SJSA1 (cell line): Measurements from ENCODE around the gene CDKL5. TPM values are rescaled to one million over a fixed set of nuclear protein-coding genes. Genes with fewer than 3 reads are reported as not detected.

Experiments
- DNase-seq, 2 experiments: peaks; one replicate each; pipeline ENCODE4 v3.0.0-alpha.2; 2015 to 2020; ENCODE audit warnings: low spot score in 2 of 2, low read depth in 1 of 2
- H3K27ac ChIP-seq: fragments of 250-450 bp; sonication (Bioruptor Pico); 2 replicates; pipeline ENCODE4 v1.5.1; 2020; ENCODE audit warnings: mild to moderate bottlenecking, moderate library complexity
- H3K27me3 ChIP-seq: fragments of 250-450 bp; sonication (Bioruptor Pico); replicated peaks from 2 replicates; pipeline ENCODE4 v1.5.1; 2020; ENCODE audit warnings: mild to moderate bottlenecking, moderate library complexity
- H3K36me3 ChIP-seq: fragments of 250-450 bp; sonication (Bioruptor Pico); 2 replicates; pipeline ENCODE4 v1.5.1; 2020; ENCODE audit warnings: mild to moderate bottlenecking
- H3K4me1 ChIP-seq: fragments of 250-450 bp; sonication (Bioruptor Pico); replicated peaks from 2 replicates; pipeline ENCODE4 v1.6.1; 2021; ENCODE audit warnings: mild to moderate bottlenecking
- H3K4me3 ChIP-seq: fragments of 250-450 bp; sonication (Bioruptor Pico); 2 replicates; pipeline ENCODE4 v1.5.1; 2020; ENCODE audit warnings: mild to moderate bottlenecking
- H3K9me3 ChIP-seq: fragments of 250-450 bp; sonication (Bioruptor Pico); replicated peaks from 2 replicates; pipeline ENCODE4 v1.5.1; 2020; ENCODE audit warnings: mild to moderate bottlenecking
- total RNA-seq: library from RNA; depleted of rRNA; stranded (reverse); fragments of >200 nt; shearing (Covaris generic); gene quantifications from 2 replicates; pipeline ENCODE4 v1.2.3, GENCODE V29; 2014

Gene CDKL5
- total RNA-seq, 1 experiment from 2014 or later, result 5.1 TPM

DNA sequence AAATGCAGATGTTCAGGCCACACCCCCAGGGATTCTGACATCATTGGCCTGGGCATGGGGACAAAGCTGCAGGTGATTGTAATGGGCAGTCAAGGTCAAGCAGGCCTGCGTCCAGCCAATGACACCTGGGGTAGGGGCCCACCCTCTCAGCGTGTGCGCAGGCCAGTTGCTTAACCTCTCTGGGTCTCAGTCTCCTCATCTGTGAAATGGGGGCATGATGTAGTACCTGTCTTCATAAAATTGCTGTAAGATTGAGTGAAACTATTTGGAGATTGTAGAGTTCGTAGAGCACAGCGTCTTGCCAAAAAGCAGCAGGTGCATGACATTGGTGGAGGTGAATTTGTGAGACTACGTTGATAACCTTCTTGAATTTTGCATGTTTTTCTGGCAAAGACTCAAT, 225.3 kb downstream of the CDKL5 start:
- no peak overlapping the region for H3K27ac ChIP-seq

DNA sequence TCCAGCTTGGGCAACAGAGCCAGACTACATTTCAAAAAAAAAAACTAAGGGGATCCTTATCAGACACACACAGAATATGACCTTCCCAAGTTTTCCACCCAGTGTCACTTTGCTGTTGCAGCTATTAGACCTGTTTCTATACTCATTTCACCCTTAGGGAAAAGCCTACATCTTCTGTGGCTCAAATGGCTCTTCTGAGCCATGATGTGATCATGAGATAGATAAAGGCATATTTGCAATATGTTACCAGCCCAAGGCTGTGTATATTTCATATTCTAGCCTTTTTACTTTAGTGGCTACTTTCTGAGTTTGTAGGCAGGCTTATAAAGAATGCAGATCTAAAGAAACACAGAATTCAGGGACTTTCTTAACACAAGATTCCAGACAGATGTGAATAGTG, 227.2 kb downstream of the CDKL5 start:
- Histone ChIP-seq H3K9me3 (no peaks in the 10 kb centered on the region), H3K4me3 (no peak overlapping the region), H3K4me1 (no peaks in the 10 kb centered on the region), H3K36me3 (no peaks in the 10 kb centered on the region), H3K27ac (no peak overlapping the region), H3K27me3 (no peaks in the 10 kb centered on the region)
- DNase-seq, result no peak

More for the DNA sequence above, 225.3 kb downstream of the CDKL5 start:
- Histone ChIP-seq H3K9me3 (no peaks in the 10 kb centered on the region), H3K4me3 (no peak overlapping the region), H3K4me1 (no peaks in the 10 kb centered on the region), H3K36me3 (no peaks in the 10 kb centered on the region), H3K27me3 (no peaks in the 10 kb centered on the region)
- DNase-seq, result no peak

DNA sequence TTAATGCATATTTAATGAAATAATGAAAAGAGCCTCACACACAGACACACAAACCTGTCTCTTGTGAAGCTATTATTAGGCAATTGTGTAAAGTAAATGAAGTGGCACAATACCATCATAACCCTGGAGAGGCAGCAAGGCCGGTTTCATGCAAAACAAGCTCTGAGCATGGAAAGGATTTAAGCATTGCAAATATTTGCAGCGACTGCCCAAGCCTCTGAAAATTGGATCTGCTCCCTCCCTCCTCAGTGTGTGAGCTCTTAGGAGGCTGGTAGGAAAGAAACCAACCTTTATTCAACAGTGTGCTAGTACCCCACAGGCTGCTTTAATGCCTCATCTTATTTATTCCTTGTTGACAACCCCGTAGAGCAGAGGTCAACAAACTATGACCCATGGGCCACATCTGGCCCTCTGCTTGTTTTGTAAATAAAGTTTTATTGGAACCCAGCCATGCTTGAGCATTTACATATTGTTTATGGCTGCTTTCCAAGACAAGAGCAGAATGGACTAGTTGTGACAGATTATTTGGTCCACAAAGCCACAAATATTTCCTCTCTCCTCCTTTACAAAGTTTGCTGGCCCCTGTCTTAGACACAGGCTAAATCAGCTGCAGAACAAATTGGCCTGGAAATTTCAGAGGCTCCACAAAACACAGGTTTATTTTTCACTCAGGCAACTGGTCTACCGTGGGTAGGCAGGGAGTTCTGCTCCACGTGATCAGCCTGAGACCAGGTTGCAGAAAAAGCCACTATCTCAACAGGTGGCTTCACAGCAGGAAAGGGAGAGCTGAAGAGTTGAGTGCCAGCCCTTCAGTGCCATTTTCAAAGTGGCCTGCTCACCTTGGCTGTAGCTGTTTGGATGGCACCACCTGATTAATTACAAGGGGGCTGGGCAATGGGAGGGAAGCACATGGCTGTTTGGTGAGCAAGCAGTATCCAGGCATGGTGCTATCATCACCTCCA, 229.7 kb downstream of the CDKL5 start:
- Histone ChIP-seq H3K36me3 (no peaks in the 10 kb centered on the region), H3K4me3 (no peak overlapping the region), H3K4me1 (no peaks in the 10 kb centered on the region), H3K27me3 (no peaks in the 10 kb centered on the region), H3K9me3 (no peaks in the 10 kb centered on the region), H3K27ac (no peak overlapping the region)
- no peak for DNase-seq

DNA sequence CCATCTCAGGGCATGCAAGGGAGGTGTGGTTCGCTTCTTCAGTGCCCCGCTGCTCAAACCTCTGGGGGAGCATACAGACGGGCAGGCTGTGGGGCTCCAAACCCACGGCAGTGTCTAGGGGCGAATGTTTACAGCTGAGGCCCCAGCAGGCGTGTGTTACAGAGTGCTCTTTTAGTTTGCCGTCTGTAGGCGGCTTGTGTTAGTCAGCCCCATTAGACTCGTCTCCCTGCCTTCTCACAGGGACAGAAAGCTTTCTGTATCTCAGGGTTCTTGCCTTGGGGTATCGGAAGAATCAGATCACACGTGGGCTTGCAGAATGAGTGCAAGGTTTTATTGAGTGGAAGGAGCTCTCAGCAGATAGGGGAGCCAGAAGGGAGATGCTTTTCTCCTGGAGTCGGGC, 235.9 kb downstream of the CDKL5 start:
- Histone ChIP-seq H3K36me3 (no peaks in the 10 kb centered on the region), H3K9me3 (no peaks in the 10 kb centered on the region), H3K27me3 (no peaks in the 10 kb centered on the region), H3K4me3 (no peak overlapping the region), H3K4me1 (no peaks in the 10 kb centered on the region), H3K27ac (no peak overlapping the region)
- no peak for DNase-seq

DNA sequence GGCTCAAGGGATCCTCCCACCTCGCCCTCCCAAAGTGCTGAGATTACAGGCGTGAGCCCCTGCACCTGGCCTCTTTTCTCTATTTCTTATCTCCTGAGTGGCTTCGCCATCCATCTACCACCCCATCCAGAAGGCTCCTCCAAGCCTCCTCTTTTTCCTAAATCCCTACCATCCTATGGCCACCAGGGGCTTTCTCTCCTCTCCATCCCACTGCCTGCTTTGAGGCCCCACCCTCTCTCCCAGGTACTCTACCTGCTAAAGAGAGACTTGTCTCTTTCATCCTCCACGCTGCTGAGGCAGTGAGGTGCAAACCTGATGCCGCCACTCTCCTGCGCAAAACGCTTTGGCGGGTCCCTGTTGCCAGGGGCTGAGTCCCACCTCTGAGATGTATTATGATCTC, 239.5 kb downstream of the CDKL5 start:
- Histone ChIP-seq H3K36me3 (no peaks in the 10 kb centered on the region), H3K4me1 (no peaks in the 10 kb centered on the region), H3K4me3 (no peak overlapping the region), H3K27ac (no peak overlapping the region), H3K27me3 (no peaks in the 10 kb centered on the region), H3K9me3 (no peaks in the 10 kb centered on the region)
- no peak for DNase-seq

DNA sequence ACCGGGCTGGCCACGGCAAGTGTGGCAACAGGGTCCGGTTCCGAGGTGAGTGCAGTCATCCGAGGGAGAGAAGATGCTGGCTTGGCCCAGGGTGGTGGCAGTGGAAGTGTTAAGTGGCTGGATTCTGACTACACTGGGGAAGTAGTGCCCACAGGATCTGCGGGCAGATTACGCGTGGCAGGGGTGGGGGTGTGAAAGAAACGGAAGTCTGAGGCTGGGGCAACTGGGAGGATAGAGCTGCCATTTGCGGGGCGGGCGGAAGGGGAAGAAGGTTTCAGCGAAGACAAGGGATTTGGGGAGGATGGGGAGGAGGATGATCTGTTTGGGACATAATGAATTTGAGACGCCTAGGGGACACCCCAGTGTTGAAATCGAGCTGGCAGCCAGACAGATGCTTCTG, 241.2 kb downstream of the CDKL5 start:
- no peak for DNase-seq
- Histone ChIP-seq H3K27me3 (no peaks in the 10 kb centered on the region), H3K27ac (no peak overlapping the region), H3K9me3 (no peaks in the 10 kb centered on the region), H3K36me3 (no peaks in the 10 kb centered on the region), H3K4me1 (no peaks in the 10 kb centered on the region), H3K4me3 (no peak overlapping the region)

DNA sequence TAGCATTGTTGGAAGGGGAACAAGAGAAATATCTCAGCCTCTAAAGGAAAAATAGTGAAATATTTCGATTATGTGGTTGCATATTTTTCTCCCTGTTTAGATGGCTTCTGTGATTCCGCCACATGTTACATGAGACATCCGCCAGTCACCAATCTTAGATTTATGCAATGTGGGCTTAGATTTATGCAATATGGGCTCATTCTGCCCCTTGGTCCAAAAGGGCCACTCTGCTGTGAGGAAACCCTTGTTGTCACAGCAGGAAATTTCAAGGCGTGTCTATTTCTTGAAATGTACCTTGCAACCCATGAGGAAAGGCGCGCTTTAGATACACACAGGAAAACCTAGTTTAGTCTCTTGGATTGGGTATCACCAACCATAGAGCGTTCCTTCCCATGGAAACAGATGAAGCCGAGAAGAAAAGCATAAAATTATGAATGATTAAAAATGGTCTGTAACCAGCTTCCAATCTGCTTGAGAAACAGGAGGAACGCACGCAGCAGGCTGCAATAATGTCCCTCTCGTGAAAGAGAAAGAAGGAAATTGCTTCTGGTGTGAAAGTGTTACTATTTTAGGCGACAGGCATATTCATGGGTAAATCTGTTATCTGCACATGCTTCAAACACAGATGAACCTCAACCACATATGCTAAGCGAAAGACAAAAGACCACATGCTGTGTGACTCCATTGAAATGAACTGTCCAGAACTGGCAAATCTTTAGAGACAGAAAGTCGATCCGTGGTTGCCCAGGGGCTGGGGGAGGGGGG, 242.8 kb downstream of the CDKL5 start:
- Histone ChIP-seq H3K36me3 (no peaks in the 10 kb centered on the region), H3K27me3 (no peaks in the 10 kb centered on the region), H3K27ac (no peak overlapping the region), H3K9me3 (no peaks in the 10 kb centered on the region), H3K4me1 (no peaks in the 10 kb centered on the region), H3K4me3 (no peak overlapping the region)
- DNase-seq, result no peak

DNA sequence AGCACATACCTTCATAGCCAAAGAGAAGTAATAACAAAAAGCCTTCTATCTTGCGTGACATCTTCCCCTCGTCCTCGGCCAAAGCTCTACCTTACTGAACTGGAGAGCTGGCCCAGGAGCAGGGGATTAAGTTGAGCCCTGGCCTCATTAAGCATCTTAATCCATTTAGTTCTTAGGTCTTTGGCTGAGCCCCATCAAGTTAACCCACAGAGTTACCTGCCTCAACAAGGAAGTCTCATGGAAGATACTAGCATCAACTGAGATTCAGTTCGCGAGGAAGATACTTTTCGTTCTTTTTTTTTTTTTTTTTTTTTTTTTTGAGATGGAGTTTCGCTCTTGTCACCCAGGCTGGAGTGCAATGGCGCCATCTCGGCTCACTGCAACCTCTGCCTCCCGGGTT, 246.6 kb downstream of the CDKL5 start, which contains the start of gene RS1:
Gene RS1 (minus strand): TSS at position 101 of the 400 bp plus-strand sequence. CDS start 40 bp downstream, at position 61.
- no peak within 1 kb of the TSS for H3K4me3 ChIP-seq
- H3K27ac ChIP-seq, result no peak within 1 kb of the TSS
- H3K27me3 ChIP-seq, result no peaks in the 10 kb centered on the region
- H3K4me1 ChIP-seq, result peaks cover 4% of the 10 kb centered on the region
- DNase-seq, result no peak
- H3K9me3 ChIP-seq, result no peaks in the 10 kb centered on the region
- no peaks in the 10 kb centered on the region for H3K36me3 ChIP-seq

DNA sequence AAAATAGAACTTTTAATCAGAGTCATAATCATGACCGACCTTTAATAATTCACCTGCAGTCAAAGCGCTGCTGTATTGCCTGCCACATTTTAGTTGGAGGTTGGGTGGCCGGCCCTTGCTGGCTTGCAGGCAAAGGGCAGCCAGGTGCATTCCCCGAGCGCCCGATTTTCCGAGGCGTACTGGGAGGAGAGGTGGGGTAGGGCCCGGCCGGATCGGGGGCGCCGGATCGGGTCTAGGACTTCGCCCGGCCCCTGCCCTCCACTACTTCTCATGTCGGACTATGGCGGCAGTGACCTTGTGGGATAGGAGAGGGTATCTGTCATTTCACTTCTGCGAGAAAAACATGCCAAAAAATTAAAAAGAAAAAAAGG, 249.0 kb downstream of the CDKL5 start:
- peak overlapping the region; percentile 82 for H3K4me3 ChIP-seq
- H3K9me3 ChIP-seq, result no peaks in the 10 kb centered on the region
- H3K27ac ChIP-seq, result no peak overlapping the region
- H3K27me3 ChIP-seq, result no peaks in the 10 kb centered on the region
- H3K36me3 ChIP-seq, result no peaks in the 10 kb centered on the region
- DNase-seq, result no peak
- H3K4me1 ChIP-seq, result peaks cover 4% of the 10 kb centered on the region

DNA sequence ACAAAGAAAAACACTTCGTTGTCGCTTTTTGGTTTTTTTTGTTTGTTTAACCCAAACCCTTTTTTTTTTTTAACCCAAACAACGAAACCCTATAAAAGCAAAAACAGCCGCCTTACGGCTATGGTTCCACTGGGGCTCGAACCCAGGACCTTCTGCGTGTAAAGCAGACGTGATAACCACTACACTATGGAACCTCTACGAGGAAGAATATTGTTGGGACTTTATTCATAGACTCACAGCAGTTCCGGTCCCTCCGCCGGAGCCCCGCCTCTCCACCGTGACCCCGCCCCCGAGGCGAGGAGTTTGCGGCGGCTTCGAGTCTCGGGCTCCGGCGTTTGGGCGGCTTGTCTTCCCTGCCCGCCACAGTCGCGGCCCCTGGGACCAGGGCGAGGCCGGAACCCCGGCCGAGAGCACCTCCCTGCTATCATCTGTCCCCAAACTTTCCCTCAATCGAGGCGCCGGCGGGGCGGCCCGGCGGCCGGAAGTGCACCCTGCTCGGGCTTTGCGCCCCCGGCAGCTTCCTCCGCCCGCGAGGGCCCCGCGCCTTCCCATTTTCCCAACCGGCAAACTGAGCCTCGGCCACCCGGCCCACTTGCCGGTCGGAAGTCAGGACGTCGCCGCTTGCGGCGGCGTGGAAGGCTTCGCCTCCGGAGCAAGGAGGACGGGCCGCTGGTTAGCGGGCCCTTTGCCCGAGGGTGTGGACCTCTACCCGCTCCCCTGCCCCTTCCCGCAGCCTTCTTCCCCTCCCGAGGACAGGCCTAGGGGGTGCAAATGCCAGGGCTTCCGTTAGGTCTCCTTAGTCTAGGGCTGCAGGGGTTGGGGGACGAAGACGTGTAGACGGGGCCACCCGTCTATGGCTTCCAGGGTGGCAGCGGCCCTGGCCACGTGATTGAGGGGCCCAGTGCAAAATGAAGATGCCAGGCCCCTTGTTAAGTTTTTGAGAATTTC, 249.7 kb downstream of the CDKL5 start:
- Histone ChIP-seq H3K27ac (peak overlapping the region; percentile 87), H3K36me3 (no peaks in the 10 kb centered on the region), H3K4me1 (peaks cover 4% of the 10 kb centered on the region), H3K27me3 (no peaks in the 10 kb centered on the region), H3K4me3 (peak overlapping the region; percentile 82), H3K9me3 (no peaks in the 10 kb centered on the region)
- DNase-seq, result peak; percentile 57 to 86

DNA sequence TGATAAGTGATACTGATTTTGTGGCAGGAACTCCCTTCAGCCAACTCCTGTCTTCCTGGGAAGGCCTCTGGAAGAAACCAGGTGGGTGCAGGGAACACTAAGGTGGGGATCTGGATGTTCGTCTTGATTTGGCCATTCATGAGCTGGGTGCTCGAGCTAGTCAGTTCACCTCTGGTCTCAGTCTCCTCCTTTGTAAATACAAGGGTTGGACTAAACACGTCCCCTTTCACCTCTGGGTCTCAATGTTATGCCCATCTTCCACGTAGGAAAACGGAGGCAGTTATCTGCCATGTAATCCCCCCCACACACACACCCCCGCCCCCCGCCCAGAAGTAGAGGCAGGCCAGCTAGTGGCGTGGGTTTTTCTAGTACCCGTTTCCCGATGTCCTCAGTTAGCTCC, 250.6 kb downstream of the CDKL5 start:
- Histone ChIP-seq H3K36me3 (no peaks in the 10 kb centered on the region), H3K4me1 (peaks cover 4% of the 10 kb centered on the region), H3K27me3 (no peaks in the 10 kb centered on the region), H3K9me3 (no peaks in the 10 kb centered on the region), H3K4me3 (no peak overlapping the region), H3K27ac (no peak overlapping the region)
- DNase-seq, result no peak

DNA sequence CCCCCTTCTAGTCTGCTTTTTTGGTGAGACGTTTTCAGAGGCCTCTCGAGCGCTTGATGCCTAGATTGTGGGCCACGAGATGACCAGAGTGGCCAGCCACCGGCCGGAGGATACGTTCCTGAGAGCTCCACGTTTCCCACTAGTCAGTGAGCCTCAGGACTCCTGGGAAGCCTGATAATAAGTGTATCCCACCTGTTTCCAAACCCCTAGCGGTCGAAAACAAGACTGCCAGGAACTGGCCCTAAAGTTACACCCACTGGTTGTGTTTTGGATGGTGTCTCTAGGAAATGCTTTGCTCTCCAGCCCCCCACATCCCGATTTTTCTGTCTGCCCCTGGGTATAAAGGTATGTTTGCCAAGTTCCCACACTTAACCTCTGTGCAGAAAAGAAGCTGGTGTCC, 251.1 kb downstream of the CDKL5 start:
- no peaks in the 10 kb centered on the region for H3K27me3 ChIP-seq
- no peak overlapping the region for H3K4me3 ChIP-seq
- DNase-seq, result no peak
- H3K9me3 ChIP-seq, result no peaks in the 10 kb centered on the region
- no peaks in the 10 kb centered on the region for H3K36me3 ChIP-seq
- peaks cover 4% of the 10 kb centered on the region for H3K4me1 ChIP-seq
- no peak overlapping the region for H3K27ac ChIP-seq

DNA sequence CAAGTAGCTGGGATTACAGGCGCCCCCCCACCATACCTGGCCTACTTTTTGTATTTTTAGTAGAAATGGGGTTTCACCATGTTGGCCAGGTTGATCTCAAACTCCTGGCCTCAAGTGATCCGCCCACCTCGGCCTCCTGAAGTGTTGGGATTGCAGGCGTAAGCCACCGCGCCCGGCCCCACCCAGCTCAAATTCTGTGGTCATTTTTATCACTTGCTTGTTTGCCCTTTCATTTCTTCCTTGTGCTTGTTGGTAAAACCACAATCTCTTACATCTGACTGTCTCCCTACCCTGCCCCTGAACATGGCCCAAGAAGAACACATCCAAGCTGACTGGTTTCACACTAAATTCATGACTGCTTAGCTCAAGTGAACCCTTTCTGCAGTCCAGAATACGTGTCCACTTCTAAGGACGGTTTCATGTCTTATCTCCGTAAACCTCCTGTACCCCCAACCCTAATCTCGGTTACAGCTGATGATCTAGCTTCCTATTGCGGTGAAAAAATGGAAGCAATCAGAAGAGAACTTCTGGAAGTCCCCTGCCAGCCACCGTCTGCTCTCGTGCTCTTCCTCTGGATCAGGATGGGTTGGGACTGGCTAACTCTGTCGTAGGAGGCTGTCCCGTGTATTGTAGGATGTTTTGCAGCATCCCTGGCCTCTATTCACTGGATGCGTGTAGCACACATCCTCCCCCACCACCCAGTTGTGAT, 251.9 kb downstream of the CDKL5 start:
- Histone ChIP-seq H3K27me3 (no peaks in the 10 kb centered on the region), H3K36me3 (no peaks in the 10 kb centered on the region), H3K9me3 (no peaks in the 10 kb centered on the region), H3K27ac (no peak overlapping the region), H3K4me1 (peaks cover 4% of the 10 kb centered on the region), H3K4me3 (no peak overlapping the region)
- DNase-seq, result no peak
